ENCODE measurements around the gene GRM8.

DNA sequence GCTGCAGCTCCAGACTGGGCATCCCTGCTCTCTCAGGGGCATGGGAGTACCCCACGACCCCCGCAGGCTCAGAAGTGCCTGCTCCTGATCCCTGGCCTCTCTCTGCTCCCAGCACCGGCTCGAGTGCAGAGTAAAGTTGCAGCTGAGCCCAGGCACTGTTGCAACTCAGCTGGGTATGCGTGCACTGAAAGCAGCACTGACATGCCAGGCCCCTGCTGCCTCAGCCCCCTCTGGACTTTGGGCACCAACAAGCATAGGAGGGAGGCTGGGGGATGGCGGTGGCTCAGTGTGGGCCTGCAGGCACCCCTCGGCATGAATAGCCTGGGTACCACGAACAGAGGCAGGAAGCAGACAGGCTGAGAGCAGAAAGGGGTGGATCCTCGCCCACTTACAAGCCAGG lies 295.3 kb downstream of the GRM8 start:
- TF ChIP-seq, protein P1, sequence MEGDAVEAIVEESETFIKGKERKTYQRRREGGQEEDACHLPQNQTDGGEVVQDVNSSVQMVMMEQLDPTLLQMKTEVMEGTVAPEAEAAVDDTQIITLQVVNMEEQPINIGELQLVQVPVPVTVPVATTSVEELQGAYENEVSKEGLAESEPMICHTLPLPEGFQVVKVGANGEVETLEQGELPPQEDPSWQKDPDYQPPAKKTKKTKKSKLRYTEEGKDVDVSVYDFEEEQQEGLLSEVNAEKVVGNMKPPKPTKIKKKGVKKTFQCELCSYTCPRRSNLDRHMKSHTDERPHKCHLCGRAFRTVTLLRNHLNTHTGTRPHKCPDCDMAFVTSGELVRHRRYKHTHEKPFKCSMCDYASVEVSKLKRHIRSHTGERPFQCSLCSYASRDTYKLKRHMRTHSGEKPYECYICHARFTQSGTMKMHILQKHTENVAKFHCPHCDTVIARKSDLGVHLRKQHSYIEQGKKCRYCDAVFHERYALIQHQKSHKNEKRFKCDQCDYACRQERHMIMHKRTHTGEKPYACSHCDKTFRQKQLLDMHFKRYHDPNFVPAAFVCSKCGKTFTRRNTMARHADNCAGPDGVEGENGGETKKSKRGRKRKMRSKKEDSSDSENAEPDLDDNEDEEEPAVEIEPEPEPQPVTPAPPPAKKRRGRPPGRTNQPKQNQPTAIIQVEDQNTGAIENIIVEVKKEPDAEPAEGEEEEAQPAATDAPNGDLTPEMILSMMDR (IDR thresholded peaks at IDR 0.05): no peak
- no peak for TF ChIP-seq POLR2AphosphoS5 (IDR thresholded peaks at IDR 0.05)

Measured in suprapubic skin (tissue), 3 donors.